Thyroid gland (tissue), 4 donors: ENCODE data around the gene TLX3. TPM values are rescaled to one million over a fixed set of nuclear protein-coding genes. Genes with fewer than 3 reads are reported as not detected.

Experiments
- DNase-seq, 2 donors: peaks; one replicate each; pipeline ENCODE4 v3.0.0-alpha.2; 2019
- H3K27ac ChIP-seq, 3 donors: fragments of 200-600 bp; sonication (generic); 1 replicate in 2 of 3; 2 replicates in 1 of 3; pipeline ENCODE4 v1.5.1; 2016 to 2019; ENCODE audit warnings: mild to moderate bottlenecking in 1 of 3, moderate library complexity in 1 of 3
- H3K27me3 ChIP-seq: fragments of 200-600 bp; sonication (generic); one replicate; pipeline ENCODE4 v1.5.1; 2019
- H3K36me3 ChIP-seq, 2 donors: fragments of 200-600 bp; sonication (generic); one replicate each; pipeline ENCODE4 v1.5.1; 2016 to 2019
- H3K4me1 ChIP-seq, 2 donors: fragments of 200-600 bp; sonication (generic); one replicate each; pipeline ENCODE4 v1.5.1; 2017 to 2019
- H3K4me3 ChIP-seq, 3 donors: fragments of 200-600 bp; sonication (generic); replicated peaks in 1 of 3; 1 replicate in 2 of 3; 2 replicates in 1 of 3; pipeline ENCODE4 v1.5.1; 2016; ENCODE audit warnings: mild to moderate bottlenecking in 1 of 3
- H3K9me3 ChIP-seq: fragments of 200-600 bp; sonication (generic); one replicate; pipeline ENCODE4 v1.5.1; 2017
- POLR2A ChIP-seq, 2 donors: fragments of 450-650 bp; IDR thresholded peaks; one replicate each; pipeline ENCODE4 v1.6.1; 2017; ENCODE audit warnings: antibody characterized with exemption in 2 of 2, mild to moderate bottlenecking in 2 of 2, moderate library complexity in 1 of 2
- WGBS, 2 donors: methylation state at CpG; one replicate each; pipeline ENCODE4 v1.1.5; 2017; 5-methylcytosine and 5-hydroxymethylcytosine counted together
- intact Hi-C: fragments of 100-400 bp; cut with DNase I; formaldehyde crosslinking; loops from one replicate; pipeline ENCODE4 v1.15.1; 2023
- total RNA-seq, 4 donors: library from RNA; depleted of rRNA; stranded (reverse); fragments of >200 nt; gene quantifications; one replicate each; pipeline ENCODE4 v1.2.3, GENCODE V29; 2016
- TF ChIP-seq, protein P1 (sequence below), 6 experiments: fragments of 200-600 bp in 3 of 6; fragments of 450-650 bp in 3 of 6; sonication (generic) in 3 of 6; IDR thresholded peaks; one replicate each; pipeline ENCODE4 v1.5.1; 2016 to 2019; ENCODE audit warnings: antibody characterized with exemption in 6 of 6, mild to moderate bottlenecking in 2 of 6, inconsistent platforms in 1 of 6, moderate library complexity in 1 of 6

The TLX3 gene
- not detected for total RNA-seq

DNA sequence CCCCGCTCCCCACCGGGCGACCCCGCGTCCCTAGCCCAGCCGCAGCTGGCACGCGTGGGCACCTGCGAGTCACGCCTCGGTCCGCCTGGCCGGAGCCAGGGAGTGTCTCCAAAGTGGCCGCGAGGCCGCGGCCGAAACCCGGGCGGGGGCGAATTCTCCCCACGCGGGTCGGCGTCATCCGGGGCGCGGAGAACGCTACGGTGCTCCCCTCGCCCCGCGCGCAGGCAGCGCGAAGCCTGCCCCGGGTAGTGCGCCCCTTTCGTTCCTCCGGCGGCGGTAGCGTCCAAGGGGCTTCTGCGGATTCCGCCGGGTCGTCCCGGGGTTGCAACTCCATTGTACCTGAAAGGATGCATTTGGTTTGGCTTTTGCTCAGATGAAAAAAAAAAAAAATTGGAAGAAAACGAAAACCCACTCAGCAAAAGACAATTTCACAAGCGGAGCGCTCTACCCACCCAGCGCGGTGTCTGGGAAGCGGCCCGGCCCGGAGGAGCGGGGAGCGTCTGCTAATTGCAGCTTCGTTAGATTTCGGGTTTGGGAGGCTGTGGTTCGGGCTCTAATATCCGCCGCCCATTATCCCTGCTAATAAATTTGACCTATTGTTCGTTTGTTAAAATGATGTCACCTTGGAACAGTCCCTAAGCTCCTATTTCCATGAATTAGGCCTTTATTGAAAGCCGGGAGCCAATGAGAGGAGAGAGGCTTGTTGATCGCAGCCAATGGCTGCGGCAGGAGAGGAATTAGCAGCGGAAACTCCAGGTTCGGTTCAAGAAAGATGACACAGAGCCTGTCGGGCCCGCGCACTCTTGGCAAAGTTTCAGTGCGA lies at the start of gene TLX3:
Gene TLX3 (plus strand): TSS at position 796 of the 823 bp plus-strand sequence. CDS start 118 bp downstream, outside the sequence.
- Histone ChIP-seq H3K9me3 (no peaks in the 10 kb centered on the region), H3K4me1 (peaks cover 24 to 38% of the 10 kb centered on the region in 2 donors), H3K4me3 (no peak within 1 kb of the TSS), H3K36me3 (no peaks in the 10 kb centered on the region), H3K27ac (no peak within 1 kb of the TSS), H3K27me3 (peaks cover 62% of the 10 kb centered on the region)
- TF ChIP-seq, protein P1, sequence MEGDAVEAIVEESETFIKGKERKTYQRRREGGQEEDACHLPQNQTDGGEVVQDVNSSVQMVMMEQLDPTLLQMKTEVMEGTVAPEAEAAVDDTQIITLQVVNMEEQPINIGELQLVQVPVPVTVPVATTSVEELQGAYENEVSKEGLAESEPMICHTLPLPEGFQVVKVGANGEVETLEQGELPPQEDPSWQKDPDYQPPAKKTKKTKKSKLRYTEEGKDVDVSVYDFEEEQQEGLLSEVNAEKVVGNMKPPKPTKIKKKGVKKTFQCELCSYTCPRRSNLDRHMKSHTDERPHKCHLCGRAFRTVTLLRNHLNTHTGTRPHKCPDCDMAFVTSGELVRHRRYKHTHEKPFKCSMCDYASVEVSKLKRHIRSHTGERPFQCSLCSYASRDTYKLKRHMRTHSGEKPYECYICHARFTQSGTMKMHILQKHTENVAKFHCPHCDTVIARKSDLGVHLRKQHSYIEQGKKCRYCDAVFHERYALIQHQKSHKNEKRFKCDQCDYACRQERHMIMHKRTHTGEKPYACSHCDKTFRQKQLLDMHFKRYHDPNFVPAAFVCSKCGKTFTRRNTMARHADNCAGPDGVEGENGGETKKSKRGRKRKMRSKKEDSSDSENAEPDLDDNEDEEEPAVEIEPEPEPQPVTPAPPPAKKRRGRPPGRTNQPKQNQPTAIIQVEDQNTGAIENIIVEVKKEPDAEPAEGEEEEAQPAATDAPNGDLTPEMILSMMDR (IDR thresholded peaks at IDR 0.05), result no peak
- TF ChIP-seq POLR2A (IDR thresholded peaks at IDR 0.05), result no peak
- intact Hi-C loops, result no loop called here
- 7 to 9% methylated on average over 46 of the region's 73 CpGs for WGBS, 2 donors
- no peak for DNase-seq

DNA sequence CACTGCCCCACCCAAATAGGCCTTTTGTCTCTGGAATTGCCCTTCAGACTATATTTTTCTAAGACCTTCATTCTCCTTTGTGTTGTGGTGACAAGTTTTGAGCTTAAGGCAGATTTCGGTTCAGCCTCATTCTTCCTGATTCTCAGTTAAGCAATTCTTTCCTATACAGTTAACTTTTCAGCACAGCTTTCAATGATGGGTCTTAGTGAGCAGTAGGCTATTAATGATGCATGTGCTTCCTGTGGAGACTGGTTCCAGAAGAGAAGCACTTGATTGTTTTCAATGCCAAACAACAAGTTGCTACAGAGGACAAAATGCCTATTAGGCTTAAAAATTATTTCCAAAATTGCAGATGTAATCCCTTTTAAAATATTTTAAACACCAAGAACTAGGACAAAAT lies 47.7 kb upstream of the TLX3 start:
- no peak for DNase-seq

DNA sequence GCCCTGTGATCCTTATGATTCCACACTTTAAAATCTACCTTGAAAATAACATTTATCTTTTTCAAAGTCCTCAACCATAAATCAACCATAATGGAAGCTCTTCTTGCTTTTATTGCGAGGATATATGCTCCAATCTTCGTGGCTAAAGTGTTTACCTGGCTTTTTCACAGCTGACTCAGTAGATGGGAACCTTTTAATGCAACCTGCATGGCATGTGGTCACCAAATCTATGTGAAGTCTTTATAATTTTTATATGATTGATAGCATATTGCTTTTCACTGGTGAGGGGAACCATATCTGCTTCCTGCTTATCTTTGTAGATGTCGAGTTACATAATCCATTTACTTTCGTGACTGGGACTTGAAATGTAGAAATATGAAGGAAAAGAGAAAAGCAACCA lies 47.1 kb upstream of the TLX3 start:
- H3K4me1 ChIP-seq, result no peaks in the 10 kb centered on the region
- 89 to 94% methylated on average over 4 of the region's 4 CpGs for WGBS, 2 donors

More for the DNA sequence above, 47.7 kb upstream of the TLX3 start:
- TF ChIP-seq, protein P1 (IDR thresholded peaks at IDR 0.05), result no peak
- Histone ChIP-seq H3K27ac (no peak overlapping the region), H3K4me3 (no peak overlapping the region), H3K27me3 (no peaks in the 10 kb centered on the region), H3K4me1 (no peaks in the 10 kb centered on the region), H3K9me3 (no peaks in the 10 kb centered on the region), H3K36me3 (no peaks in the 10 kb centered on the region)
- WGBS, 2 donors, result 69 to 73% methylated on average over 1 of the region's 1 CpG
- intact Hi-C loops, result no loop called here

DNA sequence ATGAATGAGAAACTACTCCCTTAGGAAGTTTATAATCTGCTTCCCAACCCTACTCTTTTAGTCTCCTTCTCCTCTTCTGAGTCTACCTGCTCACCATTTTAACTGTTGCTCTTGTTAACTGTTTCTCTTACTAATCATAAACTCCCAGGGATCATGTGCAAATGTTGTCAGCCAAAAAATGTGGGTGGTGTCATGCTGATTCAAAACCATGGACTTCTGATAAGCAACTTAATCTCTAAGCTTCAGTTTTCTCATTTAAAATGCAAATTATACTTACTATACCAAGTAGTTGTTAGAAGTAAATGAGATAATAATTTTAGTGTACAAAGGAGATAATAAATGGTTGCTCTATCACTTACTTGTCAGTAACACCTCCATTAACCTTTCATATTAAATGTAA lies 45.9 kb upstream of the TLX3 start:
- H3K36me3 ChIP-seq, result no peaks in the 10 kb centered on the region
- no peaks in the 10 kb centered on the region for H3K4me1 ChIP-seq
- H3K4me3 ChIP-seq, result no peak overlapping the region
- intact Hi-C loops, result no loop called here
- H3K9me3 ChIP-seq, result no peaks in the 10 kb centered on the region
- no peak for DNase-seq
- no peak overlapping the region for H3K27ac ChIP-seq
- H3K27me3 ChIP-seq, result no peaks in the 10 kb centered on the region
- no peak for TF ChIP-seq POLR2A (IDR thresholded peaks at IDR 0.05)
- TF ChIP-seq, protein P1 (IDR thresholded peaks at IDR 0.05), result no peak

More for the DNA sequence above, 47.1 kb upstream of the TLX3 start:
- no peaks in the 10 kb centered on the region for H3K36me3 ChIP-seq
- TF ChIP-seq, protein P1 (IDR thresholded peaks at IDR 0.05), result no peak
- no peak for TF ChIP-seq POLR2A (IDR thresholded peaks at IDR 0.05)
- H3K27me3 ChIP-seq, result no peaks in the 10 kb centered on the region
- H3K9me3 ChIP-seq, result no peaks in the 10 kb centered on the region
- no peak overlapping the region for H3K27ac ChIP-seq
- H3K4me3 ChIP-seq, result no peak overlapping the region
- DNase-seq, result no peak
- intact Hi-C loops, result no loop called here

DNA sequence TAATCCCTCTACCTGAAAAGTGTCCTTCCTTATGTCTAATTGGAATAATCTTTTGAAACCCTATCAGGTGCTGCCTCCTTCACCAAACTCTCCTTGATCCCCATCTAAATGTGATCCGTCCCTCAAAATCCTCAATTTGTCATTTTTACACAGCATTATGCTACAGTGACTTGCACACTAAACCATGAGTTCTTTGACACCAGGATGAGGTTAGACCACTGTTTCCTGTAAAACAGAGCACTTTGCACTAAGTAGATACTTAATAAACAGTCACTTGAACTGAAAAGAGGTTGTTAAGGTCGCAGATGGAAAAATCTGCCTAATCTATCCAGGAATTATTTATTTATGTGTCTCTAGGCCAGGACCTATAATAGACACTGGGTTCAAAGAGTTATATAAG lies 44.2 kb upstream of the TLX3 start:
- H3K27me3 ChIP-seq, result no peaks in the 10 kb centered on the region
- H3K4me1 ChIP-seq, result no peaks in the 10 kb centered on the region
- H3K36me3 ChIP-seq, result no peaks in the 10 kb centered on the region
- no peak overlapping the region for H3K27ac ChIP-seq
- DNase-seq, result no peak
- no peak overlapping the region for H3K4me3 ChIP-seq
- WGBS, 2 donors, result 81 to 95% methylated on average over 2 of the region's 2 CpGs
- intact Hi-C loops, result no loop called here
- TF ChIP-seq, protein P1 (IDR thresholded peaks at IDR 0.05), result no peak
- no peak for TF ChIP-seq POLR2A (IDR thresholded peaks at IDR 0.05)
- H3K9me3 ChIP-seq, result no peaks in the 10 kb centered on the region
